Measurements from ENCODE around the gene L1CAM. TPM values are rescaled to one million over a fixed set of nuclear protein-coding genes. Genes with fewer than 3 reads are reported as not detected.

Gene L1CAM
- total and polyA plus RNA-seq, 2 of the 8 experiments (the other 6 are each of a cell fraction or from before 2014, with no cell fraction given) = 11.0 to 43.0 TPM

- TF ChIP-seq CREB1 (IDR thresholded peaks at IDR 0.05) (no peak), POLR2AphosphoS5 (IDR thresholded peaks at IDR 0.05; ENCODE audit: low read depth, low read length) (no peak), HDAC6 (IDR thresholded peaks at IDR 0.05; ENCODE audit: low read depth, low read length) (no peak), SIN3A (conservative IDR thresholded peaks at IDR 0.05 in 1 of 2, IDR thresholded peaks at IDR 0.05 in 1 of 2; ENCODE audit: low read depth in 1 of 2, low read length in 2 of 2) (no peak), KDM5A (IDR thresholded peaks at IDR 0.05; ENCODE audit: low read length) (no peak), JUN (IDR thresholded peaks at IDR 0.05; ENCODE audit: low read depth, low read length) (no peak), CHD7 (IDR thresholded peaks at IDR 0.05; ENCODE audit: insufficient replicate concordance, low read length) (no peak), JUND (IDR thresholded peaks at IDR 0.05; ENCODE audit: low read length) (no peak)
Observed at GRCh38 chrX:153864561-153865320, 21.2 kb downstream of the L1CAM start (continued).
